Activated T-helper 1 cell treated with anti-CD3 and anti-CD28 coated beads, Interleukin-2, amount 50 U/mL, for 16 hours (primary cell): ENCODE data around the gene NDNF.

Source experiments
- DNase-seq, 2 donors: peaks; one replicate each; pipeline ENCODE4 v3.0.0-alpha.2; 2020; ENCODE audit warnings: low read depth in 1 of 2, low spot score in 1 of 2

NDNF gene, protein sequence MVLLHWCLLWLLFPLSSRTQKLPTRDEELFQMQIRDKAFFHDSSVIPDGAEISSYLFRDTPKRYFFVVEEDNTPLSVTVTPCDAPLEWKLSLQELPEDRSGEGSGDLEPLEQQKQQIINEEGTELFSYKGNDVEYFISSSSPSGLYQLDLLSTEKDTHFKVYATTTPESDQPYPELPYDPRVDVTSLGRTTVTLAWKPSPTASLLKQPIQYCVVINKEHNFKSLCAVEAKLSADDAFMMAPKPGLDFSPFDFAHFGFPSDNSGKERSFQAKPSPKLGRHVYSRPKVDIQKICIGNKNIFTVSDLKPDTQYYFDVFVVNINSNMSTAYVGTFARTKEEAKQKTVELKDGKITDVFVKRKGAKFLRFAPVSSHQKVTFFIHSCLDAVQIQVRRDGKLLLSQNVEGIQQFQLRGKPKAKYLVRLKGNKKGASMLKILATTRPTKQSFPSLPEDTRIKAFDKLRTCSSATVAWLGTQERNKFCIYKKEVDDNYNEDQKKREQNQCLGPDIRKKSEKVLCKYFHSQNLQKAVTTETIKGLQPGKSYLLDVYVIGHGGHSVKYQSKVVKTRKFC

DNA sequence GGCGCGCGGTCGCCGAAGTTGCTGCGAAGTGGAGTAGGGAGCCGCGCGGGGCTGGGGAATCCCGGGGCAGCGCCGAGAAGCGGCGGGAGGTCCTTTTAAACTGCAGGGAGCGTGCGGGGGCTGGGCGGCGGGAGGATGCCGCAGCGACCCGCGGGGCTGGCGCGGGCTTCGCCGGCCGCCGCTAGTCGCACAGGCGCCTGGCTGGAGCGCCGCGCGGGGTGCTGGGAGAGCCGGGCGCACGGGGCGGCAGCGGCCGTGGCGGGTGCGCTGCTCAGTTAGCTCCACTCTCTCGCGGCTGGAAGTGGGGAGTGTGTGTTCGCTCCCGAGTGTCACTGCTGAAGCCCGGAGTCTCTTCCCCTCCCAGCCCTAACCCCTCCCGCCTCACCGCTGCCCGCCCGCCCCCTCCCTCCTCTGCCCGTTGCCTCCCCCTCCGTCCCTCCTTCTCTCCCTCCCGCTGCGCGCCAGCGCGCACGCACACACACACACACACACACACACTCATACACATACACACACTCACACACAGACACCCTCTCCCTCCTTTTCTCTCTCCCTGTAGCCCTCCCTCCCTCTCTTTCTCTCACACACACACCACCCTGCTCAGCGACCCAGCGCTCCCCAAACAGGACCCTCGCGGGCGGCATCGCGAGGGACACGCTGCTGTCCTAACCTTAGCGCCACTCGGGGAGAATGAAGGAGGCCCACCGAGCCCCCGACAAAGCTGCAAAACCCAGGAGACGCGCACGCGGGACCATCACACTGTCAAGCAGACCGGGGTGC, at the start of gene NDNF:
NDNF (minus strand) TSS at position 312 of the 780 bp plus-strand sequence. CDS start 26,698 bp downstream, outside the sequence.
- no peak for DNase-seq

GRCh38 chr4:121119715-121120114, 47.4 kb upstream of the NDNF start:
- no peak for DNase-seq

GRCh38 chr4:121118344-121118743, 46.0 kb upstream of the NDNF start:
- no peak for DNase-seq

DNA sequence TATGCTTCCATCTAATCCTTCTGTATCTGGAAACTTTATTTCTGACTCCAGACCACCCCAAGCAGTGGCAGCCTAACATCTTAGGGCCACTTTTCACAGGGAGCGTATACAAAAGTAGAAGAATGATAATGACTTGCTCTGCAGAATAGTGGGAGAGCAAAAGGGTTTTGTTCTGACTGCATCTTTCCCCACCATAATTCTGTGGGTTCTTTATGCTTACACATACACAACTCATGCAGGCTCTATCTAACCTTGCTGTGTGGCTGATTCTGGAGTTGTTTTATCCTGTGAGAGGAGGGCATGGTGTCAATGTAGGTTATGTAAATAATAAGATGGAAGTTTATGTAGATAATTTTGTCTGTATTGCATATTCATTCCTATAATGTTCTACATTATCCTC, 42.4 kb upstream of the NDNF start:
- DNase-seq: no peak

DNA sequence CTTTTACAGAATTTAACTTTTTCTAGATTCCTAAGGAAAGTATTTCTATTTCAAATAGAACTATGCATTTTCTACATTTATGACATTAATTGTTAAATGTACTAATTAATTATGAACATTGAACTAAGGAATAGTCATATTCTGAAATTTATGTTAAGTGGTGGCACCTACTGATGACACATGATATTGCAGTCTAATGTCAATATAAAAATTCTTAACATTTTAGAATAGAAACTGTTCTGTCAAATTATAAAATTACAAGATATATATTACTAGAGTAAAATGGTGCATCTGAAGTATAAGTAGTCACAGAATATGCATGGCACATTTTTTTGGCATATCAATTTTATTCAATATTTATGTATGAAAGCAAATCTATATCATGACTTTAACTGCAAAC, 40.2 kb upstream of the NDNF start:
- no peak for DNase-seq

GRCh38 chr4:121108557-121108956, 36.2 kb upstream of the NDNF start:
- DNase-seq: no peak

DNA sequence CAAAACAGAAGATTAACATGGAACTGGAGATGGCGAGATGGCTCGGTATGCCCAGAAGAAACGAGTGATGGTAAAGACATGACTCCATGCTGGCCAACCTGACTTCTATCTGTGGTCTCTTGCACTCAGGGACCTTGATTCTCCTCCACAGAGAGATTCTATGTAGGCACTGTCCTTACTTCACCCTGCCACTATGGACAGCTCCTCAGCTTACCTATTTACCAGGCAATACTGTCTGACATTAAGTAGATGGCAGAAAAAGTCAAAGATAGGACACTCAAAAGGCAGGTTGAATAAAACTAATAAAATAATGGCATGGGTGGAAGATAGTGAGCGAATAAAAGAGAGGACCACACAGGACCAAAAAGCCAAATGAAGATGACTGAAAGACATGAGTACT, 35.2 kb upstream of the NDNF start:
- no peak for DNase-seq

- no peak for DNase-seq
Observed at GRCh38 chr4:121100093-121100775, 27.9 kb upstream of the NDNF start.

DNA sequence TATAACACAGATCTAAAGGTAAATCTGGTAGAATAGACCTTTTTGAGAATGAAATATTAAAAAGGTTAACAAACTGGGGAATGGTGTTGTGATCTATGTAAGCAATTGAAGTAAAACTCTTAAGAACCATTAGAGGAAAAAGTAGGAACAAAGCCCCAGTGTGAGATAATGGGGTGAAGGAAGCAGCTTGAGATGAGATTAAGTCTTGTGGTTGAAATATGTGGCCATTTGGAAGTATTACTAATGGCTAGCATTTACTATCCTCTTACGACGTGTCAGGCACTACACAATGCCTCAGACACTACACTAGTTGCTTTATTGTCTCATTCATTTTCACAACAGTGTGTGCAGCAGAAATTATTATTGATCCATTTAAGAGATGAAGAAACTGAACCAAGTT, 25.9 kb upstream of the NDNF start:
- DNase-seq: no peak

DNA sequence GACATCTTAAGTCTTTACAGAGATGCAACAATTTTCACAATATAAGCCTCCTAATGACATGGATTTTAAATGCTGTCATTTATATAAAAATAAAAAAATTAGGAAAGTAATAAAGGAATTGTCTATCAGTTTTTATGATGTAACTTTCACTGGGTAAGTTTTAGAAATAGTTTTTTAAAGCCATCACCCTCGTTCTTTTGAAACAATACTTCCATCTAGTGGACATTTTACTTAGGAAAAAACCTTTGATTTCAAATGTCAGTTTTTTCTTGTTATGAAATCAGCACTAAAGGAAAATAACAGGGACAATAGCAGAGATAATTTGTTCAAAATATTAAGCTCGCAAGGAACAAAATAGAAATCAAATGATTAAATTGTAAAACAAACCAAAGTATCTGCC, 24.3 kb upstream of the NDNF start:
- DNase-seq: no peak

DNA sequence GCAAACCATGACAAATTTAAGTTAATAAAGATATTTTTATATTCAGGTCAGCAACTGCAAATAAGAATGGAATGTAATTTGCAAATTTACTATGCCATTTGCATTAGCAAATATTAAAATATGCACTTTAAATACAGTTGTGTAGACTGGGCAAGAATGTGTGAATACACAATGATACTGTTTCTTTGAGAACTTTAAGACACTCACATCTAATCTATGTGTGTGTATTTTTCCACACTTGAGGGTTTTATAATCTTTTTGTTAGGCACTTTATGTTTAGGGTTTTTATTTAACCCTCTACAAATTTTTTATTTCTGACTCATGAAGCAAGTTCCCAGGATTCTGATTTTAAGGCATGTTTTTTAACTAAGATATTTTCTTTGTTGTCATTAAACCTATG, 23.9 kb upstream of the NDNF start:
- no peak for DNase-seq

DNA sequence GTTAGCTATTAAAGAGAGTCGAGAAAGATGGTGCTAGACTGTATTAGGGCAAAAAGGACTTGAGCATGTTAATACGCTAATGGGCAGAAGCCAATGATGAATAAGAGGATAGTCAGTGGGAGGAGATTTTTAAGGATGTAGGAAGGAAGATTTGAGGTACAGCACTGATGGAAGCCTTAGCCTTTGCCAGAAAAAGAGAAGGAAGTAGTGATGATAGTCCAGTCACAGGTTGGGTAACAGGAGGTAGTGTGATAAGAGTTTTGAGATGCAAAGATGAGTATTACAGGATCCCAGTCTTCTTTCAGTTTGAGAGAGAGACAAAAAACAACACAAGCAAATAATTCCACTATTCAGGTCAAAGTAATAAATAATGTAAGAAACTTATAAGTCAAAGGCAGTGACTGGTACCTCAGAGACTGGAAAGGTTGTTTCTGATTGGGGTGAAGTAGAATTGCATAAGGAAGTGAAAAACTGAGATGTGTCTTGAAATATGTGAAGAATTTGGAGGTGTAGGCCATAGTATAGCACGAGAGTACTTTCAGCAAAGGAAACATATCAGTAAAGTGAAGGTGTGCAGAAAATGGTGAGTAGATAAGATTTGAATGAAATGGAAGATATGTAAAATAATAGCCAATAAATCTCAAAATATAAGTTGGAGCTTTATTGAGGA, 22.1 kb upstream of the NDNF start:
- DNase-seq: no peak

GRCh38 chr4:121093261-121093660, 20.9 kb upstream of the NDNF start:
- DNase-seq: no peak

- DNase-seq: no peak
Observed at GRCh38 chr4:121091941-121092340, 19.6 kb upstream of the NDNF start.

DNA sequence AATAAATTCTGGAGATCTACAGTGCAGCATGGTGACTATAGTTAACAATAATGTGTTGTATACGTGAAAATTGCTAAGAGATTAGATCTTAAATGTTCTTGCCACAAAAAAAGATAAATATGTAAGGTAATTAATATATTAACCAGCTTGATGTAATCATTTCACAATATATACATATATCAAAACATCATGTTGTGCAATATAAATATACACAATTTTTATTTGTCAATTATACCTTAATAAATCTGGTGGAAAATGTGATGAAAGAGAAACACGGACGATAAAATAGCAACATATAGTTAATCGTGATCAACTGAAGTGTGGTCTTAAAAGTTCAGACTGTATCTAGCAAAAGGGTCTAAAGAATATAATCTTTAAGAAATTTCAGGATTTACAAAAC, 16.5 kb upstream of the NDNF start:
- DNase-seq: no peak

DNA sequence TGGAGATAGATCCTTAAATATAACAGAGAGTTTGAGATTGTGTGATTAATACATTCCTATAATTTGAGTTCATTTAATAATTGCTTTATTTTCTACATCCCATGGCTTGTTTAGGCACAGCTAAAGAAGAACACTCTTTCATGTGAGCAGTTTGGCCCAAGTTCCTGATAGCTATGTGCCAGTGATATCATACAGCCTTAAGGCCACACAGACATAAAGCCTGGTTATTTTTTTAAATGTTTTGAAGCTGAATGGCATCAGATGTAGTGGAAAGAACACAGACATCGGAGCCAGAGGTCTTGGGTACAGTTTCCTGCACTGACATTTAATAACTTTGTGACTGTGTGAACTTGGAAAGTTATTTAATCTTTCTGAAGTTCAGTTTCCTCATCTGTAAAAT, 7.0 kb upstream of the NDNF start:
- DNase-seq: no peak

DNA sequence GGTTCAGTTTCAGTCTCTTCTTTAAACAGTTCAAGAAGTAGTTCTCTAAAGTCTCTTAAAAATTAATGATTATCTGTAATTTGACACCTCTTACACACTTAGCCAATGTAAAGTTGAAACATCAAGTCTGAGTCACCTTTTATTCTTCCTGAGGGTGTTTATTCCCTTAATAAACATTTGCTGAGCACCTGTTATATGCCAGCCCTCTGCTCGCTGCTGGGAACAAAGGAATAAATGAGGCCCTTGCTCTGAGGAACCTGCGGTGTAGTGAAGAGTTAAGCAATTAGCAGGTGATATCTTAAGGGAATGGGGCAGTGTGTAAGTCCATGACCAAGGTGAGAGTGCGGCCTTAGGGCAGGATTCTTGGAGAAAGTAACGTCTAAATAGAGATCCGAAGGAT, 5.2 kb upstream of the NDNF start:
- DNase-seq: no peak

- DNase-seq: no peak
Observed at GRCh38 chr4:121076416-121076815, 4.1 kb upstream of the NDNF start.

DNA sequence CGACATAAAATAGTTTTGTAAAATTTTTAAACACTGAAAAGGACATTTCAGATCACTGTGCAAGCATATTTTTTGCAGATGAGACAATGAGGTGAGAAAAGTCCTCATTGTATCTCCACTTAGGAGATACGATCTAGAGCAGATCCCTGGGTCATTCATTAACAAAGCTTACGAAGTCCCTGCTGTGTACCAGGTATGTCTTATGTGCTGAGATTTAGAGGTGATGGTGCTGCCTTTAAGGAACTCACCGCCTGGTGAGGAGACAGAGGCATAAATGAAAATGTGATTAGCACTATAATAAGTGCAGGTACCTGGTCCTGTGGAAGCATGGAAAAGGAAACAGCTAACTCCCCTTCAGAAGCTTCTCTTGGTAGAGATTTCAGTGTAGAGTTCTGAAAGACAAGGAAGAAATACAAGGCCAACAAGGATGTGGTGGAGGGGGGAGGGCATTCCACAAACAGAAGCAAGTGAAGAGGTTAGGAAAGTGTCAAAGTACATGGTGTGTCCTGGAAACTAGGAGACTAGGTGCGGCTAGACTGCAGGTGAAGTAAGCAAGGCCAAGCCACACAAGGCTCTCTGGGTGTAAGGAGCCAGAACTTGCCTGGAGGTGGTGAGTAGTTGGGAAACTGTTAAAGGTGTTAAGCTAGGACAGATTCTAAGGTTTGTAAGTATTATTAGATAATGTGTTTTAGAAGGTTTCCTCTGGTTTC, 1.5 kb upstream of the NDNF start:
- no peak for DNase-seq

DNA sequence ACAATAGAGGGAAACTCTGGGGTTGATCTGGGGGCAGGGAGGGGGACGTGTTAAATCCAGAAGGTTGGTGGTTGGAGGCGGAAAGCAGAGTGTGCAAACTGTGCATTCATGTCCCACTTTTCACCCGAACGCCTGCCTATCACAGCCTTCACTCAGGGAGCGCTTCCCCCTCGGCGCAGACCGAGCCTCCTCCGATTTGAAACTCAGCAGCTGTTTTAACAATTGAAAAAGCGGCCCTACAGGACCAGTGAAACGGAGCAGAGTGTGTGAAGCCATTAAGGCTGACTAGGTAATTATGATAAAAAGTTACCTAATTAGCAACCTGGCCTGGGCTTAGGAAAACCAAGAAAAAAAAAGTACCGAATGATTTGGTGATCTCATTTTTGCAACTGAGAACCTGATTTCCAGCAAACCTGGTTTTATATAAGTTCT, 685 bp upstream of the NDNF start:
- DNase-seq: no peak
